HL-60 (cell line): ENCODE results near the gene SECISBP2.

ENCODE experiments used
- CTCF ChIP-seq: IDR thresholded peaks from one replicate; pipeline ENCODE4 v1.5.1; 2011; ENCODE audit warnings: low read length, control low read depth, inconsistent platforms; ENCODE audit not compliant: insufficient read depth
- GABPA ChIP-seq: IDR thresholded peaks from 2 replicates; pipeline ENCODE4 v1.6.1; 2012; ENCODE audit warnings: low read depth
- POLR2AphosphoS5 ChIP-seq: IDR thresholded peaks from 2 replicates; pipeline ENCODE4 v1.6.1; 2012; ENCODE audit warnings: low read depth
- REST ChIP-seq: IDR thresholded peaks from 2 replicates; pipeline ENCODE4 v1.6.1; 2012; ENCODE audit warnings: low read depth; ENCODE audit not compliant: insufficient replicate concordance
- SPI1 ChIP-seq: IDR thresholded peaks from 2 replicates; pipeline ENCODE4 v1.6.1; 2012; ENCODE audit warnings: low read depth, mild to moderate bottlenecking, borderline replicate concordance

GRCh38 chr9:89309608-89310474 lies 8.5 kb upstream of the SECISBP2 start:
- TF ChIP-seq GABPA (no peak), CTCF (no peak), REST (no peak), POLR2AphosphoS5 (no peak), SPI1 (no peak)
